H9 (cell line): ENCODE results near the gene TENM4. TPM values are rescaled to one million over a fixed set of nuclear protein-coding genes. Genes with fewer than 3 reads are reported as not detected.

ENCODE experiments used
- DNase-seq: peaks from one replicate; pipeline ENCODE4 v3.0.0-alpha.2; 2017
- H2AFZ ChIP-seq: one replicate; pipeline ENCODE4 v1.6.1; 2013; ENCODE audit warnings: mild to moderate bottlenecking, low read length, control low read depth, moderate library complexity
- H2AK5ac ChIP-seq: 2 replicates; pipeline ENCODE4 v1.6.1; 2013; ENCODE audit warnings: low read length, control low read depth, mixed read lengths; ENCODE audit not compliant: insufficient read length
- H2BK120ac ChIP-seq: one replicate; pipeline ENCODE4 v1.6.1; 2013; ENCODE audit warnings: low read depth, mild to moderate bottlenecking, low read length, control low read depth, inconsistent platforms; ENCODE audit not compliant: poor library complexity, severe bottlenecking
- H2BK12ac ChIP-seq: 2 replicates; pipeline ENCODE4 v1.6.1; 2013; ENCODE audit warnings: low read length, control low read depth, mixed read lengths, low read depth; ENCODE audit not compliant: insufficient read length
- H2BK15ac ChIP-seq: 2 replicates; pipeline ENCODE4 v1.6.1; 2013; ENCODE audit warnings: low read depth, low read length, control low read depth
- H2BK20ac ChIP-seq: one replicate; pipeline ENCODE4 v1.6.1; 2013; ENCODE audit warnings: low read depth, mild to moderate bottlenecking, low read length, control low read depth, inconsistent platforms; ENCODE audit not compliant: poor library complexity, severe bottlenecking
- H2BK5ac ChIP-seq: 2 replicates; pipeline ENCODE4 v1.6.1; 2013; ENCODE audit warnings: low read length, control low read depth, mixed read lengths; ENCODE audit not compliant: insufficient read length
- H3K14ac ChIP-seq: 2 replicates; pipeline ENCODE4 v1.6.1; 2013; ENCODE audit warnings: low read length, control low read depth; ENCODE audit not compliant: insufficient read depth
- H3K18ac ChIP-seq: 2 replicates; pipeline ENCODE4 v1.6.1; 2013; ENCODE audit warnings: low read depth, mild to moderate bottlenecking, mixed read lengths, low read length, control low read depth; ENCODE audit not compliant: insufficient read length
- H3K23ac ChIP-seq: 2 replicates; pipeline ENCODE4 v1.6.1; 2013; ENCODE audit warnings: low read length, control low read depth, mixed read lengths, low read depth; ENCODE audit not compliant: insufficient read length
- H3K23me2 ChIP-seq: 2 replicates; pipeline ENCODE4 v1.6.1; 2013; ENCODE audit warnings: low read depth, mild to moderate bottlenecking, mixed read lengths, low read length, control low read depth; ENCODE audit not compliant: insufficient read length, poor library complexity, severe bottlenecking
- H3K27ac ChIP-seq: 2 replicates; pipeline ENCODE4 v1.5.1; 2013; ENCODE audit warnings: low read length, control low read depth, mixed read lengths, low read depth; ENCODE audit not compliant: insufficient read length
- H3K27me3 ChIP-seq: 2 replicates; pipeline ENCODE4 v1.6.1; 2013; ENCODE audit warnings: low read length, control low read depth, inconsistent platforms; ENCODE audit not compliant: insufficient read depth
- H3K4ac ChIP-seq: 2 replicates; pipeline ENCODE4 v1.6.1; 2013; ENCODE audit warnings: low read depth, mild to moderate bottlenecking, control low read depth, inconsistent platforms, low read length, moderate library complexity
- H3K4me1 ChIP-seq: 2 replicates; pipeline ENCODE4 v1.6.1; 2013; ENCODE audit warnings: low read length, control low read depth, inconsistent platforms; ENCODE audit not compliant: insufficient read depth
- H3K4me2 ChIP-seq: 2 replicates; pipeline ENCODE4 v1.6.1; 2013; ENCODE audit warnings: low read length, control low read depth, mixed read lengths; ENCODE audit not compliant: insufficient read length, insufficient read depth
- H3K56ac ChIP-seq: 2 replicates; pipeline ENCODE4 v1.6.1; 2013; ENCODE audit warnings: low read depth, mild to moderate bottlenecking, mixed read lengths, low read length, control low read depth; ENCODE audit not compliant: insufficient read length
- H3K79me1 ChIP-seq: 2 replicates; pipeline ENCODE4 v1.6.1; 2013; ENCODE audit warnings: low read depth, mild to moderate bottlenecking, moderate library complexity, low read length, control low read depth, inconsistent platforms; ENCODE audit not compliant: insufficient read depth, poor library complexity, severe bottlenecking
- H3K79me2 ChIP-seq: 2 replicates; pipeline ENCODE4 v1.6.1; 2013; ENCODE audit warnings: low read length, control low read depth, inconsistent platforms; ENCODE audit not compliant: insufficient read depth
- H3K9ac ChIP-seq: 2 replicates; pipeline ENCODE4 v1.6.1; 2013; ENCODE audit warnings: low read length, control low read depth, mixed read lengths; ENCODE audit not compliant: insufficient read length; ENCODE audit errors: extremely low read depth
- H3K9me3 ChIP-seq: one replicate; pipeline ENCODE4 v1.6.1; 2013; ENCODE audit warnings: low read depth, low read length, inconsistent platforms; ENCODE audit not compliant: control insufficient read depth
- H3T11ph ChIP-seq: one replicate; pipeline ENCODE4 v1.6.1; 2013; ENCODE audit warnings: mild to moderate bottlenecking, low read length, control low read depth, inconsistent platforms
- H4K20me1 ChIP-seq: one replicate; pipeline ENCODE4 v1.6.1; 2013; ENCODE audit not compliant: control insufficient read depth, insufficient read length, insufficient read depth
- H4K5ac ChIP-seq: 2 replicates; pipeline ENCODE4 v1.6.1; 2013; ENCODE audit warnings: low read depth, mild to moderate bottlenecking, mixed read lengths, low read length, control low read depth; ENCODE audit not compliant: insufficient read length
- H4K8ac ChIP-seq: replicated peaks from 2 replicates; pipeline ENCODE4 v1.6.1; 2013; ENCODE audit warnings: low read length, control low read depth, mixed read lengths, low read depth; ENCODE audit not compliant: insufficient read length
- H4K91ac ChIP-seq: 2 replicates; pipeline ENCODE4 v1.6.1; 2013; ENCODE audit warnings: low read depth, mild to moderate bottlenecking, moderate library complexity, mixed read lengths, low read length, control low read depth; ENCODE audit not compliant: insufficient read length
- H3K27ac Mint-ChIP-seq, 3 experiments: 2 replicates in 2 of 3; 3 replicates in 1 of 3; pipeline ENCODE4 v1.8.0; 2020 to 2021; ENCODE audit warnings: mixed read lengths in 3 of 3, mild to moderate bottlenecking in 1 of 3, moderate library complexity in 1 of 3
- H3K27me3 Mint-ChIP-seq: 2 replicates; pipeline ENCODE4 v1.8.0; 2021; ENCODE audit warnings: low read depth, mild to moderate bottlenecking, moderate library complexity, mixed read lengths
- H3K36me3 Mint-ChIP-seq, 3 experiments: 2 replicates in 2 of 3; 3 replicates in 1 of 3; pipeline ENCODE4 v1.8.0; 2020 to 2021; ENCODE audit warnings: low read depth in 3 of 3, mixed read lengths in 3 of 3; ENCODE audit not compliant: insufficient read depth in 1 of 3
- H3K4me1 Mint-ChIP-seq, 2 experiments: 2 replicates each; pipeline ENCODE4 v1.8.0; 2020; ENCODE audit warnings: mixed read lengths in 2 of 2
- H3K4me3 Mint-ChIP-seq, 2 experiments: 2 replicates in 1 of 2; 3 replicates in 1 of 2; pipeline ENCODE4 v1.8.0; 2020 to 2021; ENCODE audit warnings: mild to moderate bottlenecking in 2 of 2, mixed read lengths in 2 of 2, moderate library complexity in 1 of 2
- H3K9me3 Mint-ChIP-seq, 2 experiments: 2 replicates in 1 of 2; 3 replicates in 1 of 2; pipeline ENCODE4 v1.8.0; 2020; ENCODE audit warnings: mild to moderate bottlenecking in 2 of 2, mixed read lengths in 2 of 2, moderate library complexity in 1 of 2
- CTCF ChIP-seq: fragments of 200-600 bp; sonication (generic); conservative IDR thresholded peaks from 3 replicates; pipeline ENCODE4 v1.8.0; 2021; ENCODE audit warnings: antibody characterized with exemption, mild to moderate bottlenecking
- total RNA-seq: library from RNA; stranded (reverse); gene quantifications from 2 replicates; pipeline ENCODE4 v1.2.1, GENCODE V29; 2021

TENM4 gene
- total RNA-seq, 1 experiment from 2014 or later = 4.6 TPM

DNA sequence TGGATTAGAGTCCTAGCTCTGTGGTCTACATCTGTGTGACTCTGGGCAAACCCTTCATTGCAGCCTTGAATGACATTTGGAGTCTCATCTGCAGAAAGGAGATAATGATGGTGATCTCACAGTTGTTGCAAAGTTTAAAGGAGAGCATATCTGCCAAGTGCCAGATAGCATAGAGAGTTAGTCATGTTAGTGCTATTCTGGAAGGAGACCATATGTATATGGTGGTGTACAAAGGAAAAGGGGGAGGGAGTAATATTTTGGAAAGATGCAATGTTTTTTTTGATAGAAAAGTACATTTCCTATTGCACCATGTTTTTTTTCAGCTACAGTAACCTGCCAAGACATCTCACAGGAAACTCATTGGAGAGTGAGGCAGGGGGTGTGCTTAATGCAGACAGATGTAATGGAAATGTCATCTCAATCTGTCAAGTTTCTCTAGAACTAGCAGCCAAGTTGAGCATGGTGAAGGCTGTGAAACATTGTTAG lies 774.1 kb downstream of the TENM4 start:
- Histone ChIP-seq H3K79me2 (no peaks in the 10 kb centered on the region), H3K4me1 (0 out of 2 replicates have a peak, but pooled peaks cover 2% of the 10 kb centered on the region), H3T11ph (no peak overlapping the region), H2AK5ac (no peak overlapping the region), H3K18ac (no peak overlapping the region), H4K5ac (no peak overlapping the region), H2BK120ac (no peak overlapping the region), H3K56ac (no peak overlapping the region), H3K9me3 (no peaks in the 10 kb centered on the region), H2BK5ac (no peak overlapping the region), H3K23me2 (no peaks in the 10 kb centered on the region), H2BK20ac (no peak overlapping the region), H2BK12ac (no peak overlapping the region), H3K79me1 (no peaks in the 10 kb centered on the region), H3K4ac (no peak overlapping the region), H2BK15ac (no peak overlapping the region), H3K23ac (no peak overlapping the region), H3K14ac (no peak overlapping the region), H3K9ac (no peak overlapping the region), H4K20me1 (no peaks in the 10 kb centered on the region), H3K4me2 (no peak overlapping the region), H3K27ac (no peak overlapping the region), H2AFZ (no peak overlapping the region), H4K8ac (no peak overlapping the region), H4K91ac (no peak overlapping the region), H3K27me3 (no peaks in the 10 kb centered on the region)
- Mint-ChIP-seq H3K4me1 (peaks cover 6 to 7% of the 10 kb centered on the region in 2 experiments; a peak in 3 of 4 replicates), H3K4me3 (no peak overlapping the region), H3K9me3 (no peaks in the 10 kb centered on the region; a peak in 1 of 5 replicates), H3K27ac (no peak overlapping the region), H3K27me3 (no peaks in the 10 kb centered on the region), H3K36me3 (peaks cover 0 to 6% (median 3%) of the 10 kb centered on the region in 3 experiments; a peak in 3 of 7 replicates)
- no peak for TF ChIP-seq CTCF
- no peak for DNase-seq
